ENCODE measurements around the gene SCAMP1.

Gene SCAMP1

DNA sequence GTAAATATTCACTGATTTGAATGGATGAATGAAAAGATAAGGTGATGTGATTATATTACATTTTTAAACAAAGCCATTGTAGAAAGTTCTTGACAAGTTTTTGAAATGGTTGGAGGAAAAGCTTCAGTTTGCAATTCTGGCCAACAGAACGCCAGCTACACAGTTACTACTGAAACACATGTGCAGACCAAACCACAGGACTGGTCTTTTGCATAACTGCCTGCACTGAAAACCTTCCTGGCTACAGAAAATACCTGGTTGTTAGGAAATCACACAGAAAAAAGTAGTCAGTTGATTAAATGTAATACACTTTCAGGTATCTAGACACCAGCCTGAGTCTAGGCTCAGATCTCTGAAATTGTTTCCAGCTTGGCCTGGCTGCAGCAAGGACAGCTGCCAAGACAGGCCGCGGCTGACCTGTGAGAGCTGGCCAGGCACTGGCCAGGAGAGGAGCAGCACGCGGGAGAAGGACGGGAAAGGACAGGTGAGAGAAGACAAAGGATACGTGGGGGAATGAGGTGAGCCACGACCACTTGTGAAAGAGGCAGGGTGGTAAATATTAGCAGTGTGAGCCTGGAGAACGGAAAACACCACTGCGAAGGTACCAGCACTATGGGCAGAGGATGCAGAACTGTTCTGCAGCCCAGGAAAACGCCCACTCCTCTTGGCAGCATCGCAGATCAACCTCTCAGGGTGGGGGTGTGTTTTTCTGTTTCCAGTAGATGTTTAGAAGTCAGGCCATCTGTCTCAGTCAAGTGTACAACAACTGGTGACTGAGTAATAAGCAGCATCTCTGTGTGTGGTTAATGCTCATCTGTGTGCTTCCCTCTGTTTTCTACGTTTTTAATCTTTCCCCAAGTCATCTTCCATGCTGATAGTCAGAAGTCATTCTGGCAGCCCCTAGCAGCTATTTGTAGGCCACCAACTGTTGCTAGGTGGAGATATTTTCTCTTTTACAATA is 137.4 kb downstream of the SCAMP1 start:
- DNase-seq: no peak

DNA sequence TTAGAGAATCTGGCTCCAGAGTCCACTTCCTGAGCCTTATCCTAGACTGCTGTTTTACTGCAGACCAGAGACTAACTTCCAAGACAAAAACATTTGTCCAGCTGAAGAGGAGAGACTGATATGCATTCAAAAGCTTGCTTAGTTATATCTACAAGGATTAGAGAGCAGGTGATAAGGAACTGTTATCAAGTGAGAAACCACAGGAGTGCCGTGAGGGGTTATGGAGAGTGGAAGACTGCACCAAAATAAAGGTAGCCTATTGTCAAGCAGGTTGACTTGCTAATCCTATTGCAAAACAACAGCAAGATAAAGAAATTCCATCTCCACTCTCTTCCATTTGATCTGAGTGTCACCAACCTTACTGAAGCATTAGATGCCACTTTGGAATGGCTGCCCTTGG is 139.1 kb downstream of the SCAMP1 start:
- DNase-seq: no peak

DNA sequence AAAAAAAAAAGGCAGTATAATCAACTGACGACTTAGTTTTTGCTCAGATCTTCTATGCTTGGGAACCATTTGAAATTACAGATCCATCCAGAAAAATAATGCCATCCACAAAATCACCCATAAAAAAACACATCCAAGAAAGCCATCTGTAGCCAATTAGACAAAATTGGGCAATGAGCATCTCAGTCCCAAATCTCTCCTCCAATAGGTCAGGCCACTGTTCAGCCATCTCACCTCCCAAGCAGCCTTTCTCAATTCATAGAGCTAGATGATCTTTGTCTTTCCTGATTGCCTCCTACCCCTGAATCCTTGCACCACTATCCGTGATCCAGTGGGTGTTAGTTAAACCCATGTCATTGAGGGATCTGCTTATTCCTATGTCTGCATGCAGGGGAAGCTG is 139.6 kb downstream of the SCAMP1 start:
- DNase-seq: no peak

DNA sequence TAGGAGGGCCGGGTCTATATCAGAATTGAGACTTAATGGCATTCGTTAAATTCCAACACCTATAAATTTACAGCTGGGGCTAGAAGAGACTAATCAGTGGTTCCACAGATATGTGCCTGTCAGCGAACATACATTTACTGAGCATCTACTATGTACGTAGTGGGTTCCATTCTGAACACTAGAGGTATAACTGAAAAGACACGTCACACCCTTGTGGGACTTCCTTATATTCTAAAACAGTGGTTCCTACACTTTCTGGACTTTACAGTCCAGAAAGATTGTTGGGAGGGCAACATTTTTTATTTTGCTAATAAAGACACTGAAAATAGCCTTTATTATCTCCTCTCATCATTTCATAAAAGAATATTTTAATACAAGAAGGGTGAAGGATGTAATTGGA is 140.5 kb downstream of the SCAMP1 start:
- no peak for DNase-seq

DNA sequence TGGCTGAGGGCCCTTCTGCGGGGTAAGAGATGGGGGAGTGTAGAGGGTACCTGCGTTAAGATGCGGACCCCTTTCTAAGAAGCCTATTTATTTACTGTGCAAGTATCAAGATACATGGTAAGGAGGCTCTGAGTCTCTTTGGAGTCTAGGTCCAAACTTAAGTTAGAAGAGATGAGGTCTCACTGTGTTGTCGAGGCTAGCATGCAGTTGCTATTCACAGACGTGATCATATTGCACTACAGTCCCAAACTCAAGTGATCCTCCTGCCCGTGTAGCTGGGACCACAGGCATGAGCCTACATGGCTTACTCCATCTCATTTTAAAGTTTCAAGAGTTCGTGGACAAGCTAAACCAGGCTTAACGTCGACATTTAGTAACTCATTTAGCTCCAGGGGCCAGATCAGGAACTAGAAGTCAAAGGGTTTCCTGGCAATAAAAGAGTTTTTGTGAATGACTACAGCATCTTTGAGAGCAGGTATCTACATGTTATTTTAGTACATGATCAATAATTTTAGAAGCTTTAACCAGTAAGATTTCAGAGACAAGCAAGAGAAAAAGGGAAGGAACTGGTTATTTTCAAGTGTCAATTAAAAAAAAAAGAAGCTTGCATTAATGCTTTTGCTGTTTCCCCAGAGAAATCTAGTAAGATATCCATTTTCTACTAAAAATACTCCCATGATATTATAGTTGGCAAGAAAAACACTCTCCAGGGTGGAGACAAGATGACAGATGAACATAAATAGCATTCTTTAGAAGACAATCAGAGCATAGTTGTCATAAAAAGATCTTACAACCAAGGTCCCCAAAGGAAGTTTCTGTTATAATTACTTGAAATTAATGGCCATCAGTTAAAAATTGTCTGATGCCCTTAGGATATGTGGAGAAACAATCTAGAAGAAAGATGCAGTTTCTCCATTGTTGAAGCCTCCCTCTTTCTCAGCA is 141.3 kb downstream of the SCAMP1 start:
- no peak for DNase-seq

DNA sequence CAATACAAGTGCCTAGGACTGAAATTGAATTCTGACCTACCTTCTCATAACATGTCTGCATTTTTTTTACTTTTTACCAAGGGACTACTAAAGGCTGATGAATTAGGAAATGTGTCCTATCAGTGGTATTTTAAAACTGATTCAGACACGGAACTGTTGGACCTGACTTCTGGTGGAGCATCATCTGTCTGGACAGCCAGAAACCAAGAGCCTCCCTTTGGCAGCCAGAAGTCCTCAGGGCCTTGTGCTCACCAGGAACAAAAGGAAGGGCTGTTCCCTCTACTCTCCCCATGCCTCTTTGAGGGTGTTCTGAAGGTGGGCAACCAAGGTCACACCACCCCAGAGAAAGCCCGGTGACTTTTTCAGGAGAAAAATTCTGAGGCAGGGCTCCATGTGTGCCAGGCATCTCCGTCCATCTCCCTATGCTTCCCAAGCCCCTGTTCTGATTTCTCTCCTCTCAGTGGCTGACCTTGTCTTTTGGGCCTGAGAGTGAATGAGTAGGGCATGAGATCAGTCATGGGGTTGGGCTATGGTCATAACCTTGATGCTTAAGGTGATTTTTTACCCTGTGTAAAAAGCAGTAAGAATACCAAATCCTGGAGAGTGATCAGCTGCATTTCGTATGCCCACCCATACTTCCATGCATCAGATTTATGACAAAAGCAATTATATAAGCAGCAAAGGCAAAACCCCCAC is 143.7 kb downstream of the SCAMP1 start:
- no peak for DNase-seq

DNA sequence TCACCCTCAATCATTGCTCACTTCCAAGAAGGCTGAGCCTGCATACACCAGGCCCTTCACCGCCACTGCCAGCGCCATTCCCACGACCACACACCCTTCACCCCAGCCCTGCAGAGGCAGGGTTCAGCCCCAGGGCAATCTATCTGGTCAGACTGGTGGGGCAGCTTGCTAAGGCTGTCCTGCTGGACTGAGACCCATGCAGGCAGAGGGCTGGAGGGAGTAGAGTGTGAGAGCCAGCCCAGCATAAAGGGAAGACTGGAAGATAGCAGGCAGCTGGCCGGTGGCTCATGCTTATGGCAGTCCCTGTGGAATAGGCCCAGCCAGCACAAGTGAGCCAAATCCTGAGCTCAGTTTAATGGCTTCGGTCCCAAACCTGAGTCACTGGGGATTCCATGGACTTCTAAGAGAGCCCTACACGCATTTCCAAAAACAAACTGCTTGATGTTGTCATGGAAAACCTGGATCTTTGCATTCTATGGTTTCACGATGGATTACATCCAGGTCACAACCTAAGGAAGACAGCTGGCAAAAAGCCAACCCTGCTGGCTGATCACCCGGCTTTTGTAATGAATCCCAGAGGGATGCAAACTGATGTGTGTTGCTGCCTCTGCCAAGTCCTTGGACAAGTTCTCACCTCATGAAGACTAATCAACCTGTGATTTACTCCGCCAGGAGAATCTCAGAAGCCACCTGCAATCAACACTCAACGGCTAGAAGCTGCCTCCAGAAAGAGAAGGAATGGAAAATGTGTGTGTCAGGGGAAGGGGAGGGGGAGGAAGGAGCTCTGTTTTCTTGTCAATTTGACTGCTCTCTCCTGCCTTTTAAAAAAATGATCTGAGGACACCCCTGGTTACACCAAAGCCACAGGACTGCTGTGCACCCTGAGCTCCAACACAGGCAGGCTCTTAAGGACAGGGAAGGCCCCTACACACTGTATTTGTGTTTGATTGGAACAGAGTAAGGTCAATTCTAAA is 144.6 kb downstream of the SCAMP1 start:
- DNase-seq: no peak

DNA sequence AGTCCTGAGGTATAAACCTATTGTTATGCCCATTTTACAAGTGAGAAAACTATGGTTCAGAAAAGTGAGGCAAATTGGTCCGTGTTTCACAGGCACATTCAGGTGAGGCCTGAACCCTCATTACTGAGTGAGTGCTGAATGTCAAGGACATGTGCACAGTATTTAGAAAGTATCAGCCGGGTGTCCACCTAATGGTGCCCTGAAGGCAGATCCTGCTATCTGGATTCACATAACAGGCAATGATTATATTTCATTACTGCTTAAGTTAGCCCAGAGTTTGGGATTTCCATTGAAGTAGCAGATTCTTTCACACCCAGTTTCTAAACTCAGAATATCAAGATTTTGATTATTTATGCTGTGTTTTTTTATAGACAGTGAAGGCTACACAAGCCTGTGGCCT is 145.4 kb downstream of the SCAMP1 start:
- DNase-seq: no peak

DNA sequence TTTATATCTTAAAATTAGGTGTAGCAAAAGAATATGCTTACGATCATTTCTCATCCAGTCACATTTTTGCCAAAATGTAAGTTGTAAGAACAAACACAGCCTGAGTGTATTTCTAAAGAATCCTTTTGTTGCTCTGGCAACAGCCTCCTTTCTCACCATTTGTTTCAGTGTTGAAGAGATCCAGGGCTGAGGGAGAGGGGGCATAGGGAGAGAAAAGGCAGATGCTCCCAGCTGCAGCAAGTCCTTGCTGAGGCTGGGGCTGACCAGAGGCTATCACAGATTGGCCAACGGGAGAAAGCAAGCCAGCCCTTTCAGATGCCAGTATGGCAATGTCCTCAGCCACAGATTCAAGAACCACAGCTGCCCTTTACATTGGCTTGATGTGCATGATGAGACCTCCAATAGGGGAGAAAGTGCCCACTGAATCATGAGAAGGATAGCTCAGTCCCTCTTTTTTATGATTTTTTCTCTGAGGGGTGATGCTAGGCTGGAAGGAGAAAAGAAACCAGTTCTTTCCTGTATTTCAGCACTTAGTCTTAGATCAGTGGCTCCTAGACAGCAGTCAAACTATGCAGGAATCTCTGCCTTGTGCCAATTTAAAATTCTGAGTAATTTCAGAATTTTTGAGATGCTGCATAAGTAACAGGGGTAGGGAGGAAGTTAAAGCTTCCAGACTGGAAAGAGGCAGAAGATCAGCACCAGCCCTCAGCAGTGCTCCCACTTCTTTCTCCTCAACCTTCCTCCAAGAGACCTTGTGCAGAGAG is 146.0 kb downstream of the SCAMP1 start:
- DNase-seq: no peak

DNA sequence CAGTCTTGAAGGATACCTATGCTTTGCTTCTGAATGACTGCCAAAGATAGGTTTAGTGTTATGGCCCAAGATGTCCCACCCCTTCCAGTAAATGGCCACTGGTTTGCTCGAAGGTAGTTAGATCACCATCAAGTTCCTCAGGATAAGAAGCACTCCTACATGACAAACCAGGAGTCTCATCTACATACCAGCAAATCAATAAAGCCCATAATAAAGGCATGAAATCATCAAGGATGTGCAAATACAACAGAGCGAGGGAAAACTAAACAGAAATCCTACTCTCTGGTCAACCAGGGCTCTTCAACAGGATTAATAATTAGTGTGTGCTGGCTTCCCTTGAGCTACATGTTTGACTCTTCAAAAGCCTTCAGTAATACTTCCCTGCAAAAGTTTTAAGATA is 147.1 kb downstream of the SCAMP1 start:
- DNase-seq: no peak

DNA sequence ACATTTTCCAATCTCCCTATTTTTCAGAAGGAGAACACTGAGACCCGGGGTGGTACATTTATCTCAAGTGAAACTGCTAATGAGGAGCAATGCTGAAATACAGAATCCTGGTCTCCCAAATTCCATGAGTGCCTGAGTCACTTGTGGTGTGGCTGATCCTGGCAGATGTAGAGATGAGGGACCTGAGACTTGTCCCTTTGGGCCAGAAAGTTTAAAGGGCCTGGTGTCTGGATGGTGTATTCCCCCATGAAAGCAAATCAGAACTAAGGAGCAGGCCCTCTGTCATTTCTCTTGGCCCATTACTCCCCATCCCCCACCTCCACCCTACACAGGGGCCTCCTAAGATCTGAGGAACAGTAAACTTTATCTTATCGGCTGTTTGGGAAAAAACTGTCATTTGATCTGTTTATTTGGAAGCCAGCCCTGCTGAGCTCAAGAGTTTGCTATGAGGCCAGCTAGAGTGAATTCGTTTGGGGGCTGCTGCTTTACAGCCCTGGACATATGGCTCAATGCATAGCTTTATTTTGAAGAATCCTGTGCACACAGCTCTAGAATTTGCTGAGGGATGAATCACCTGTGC is 147.9 kb downstream of the SCAMP1 start:
- DNase-seq: no peak

DNA sequence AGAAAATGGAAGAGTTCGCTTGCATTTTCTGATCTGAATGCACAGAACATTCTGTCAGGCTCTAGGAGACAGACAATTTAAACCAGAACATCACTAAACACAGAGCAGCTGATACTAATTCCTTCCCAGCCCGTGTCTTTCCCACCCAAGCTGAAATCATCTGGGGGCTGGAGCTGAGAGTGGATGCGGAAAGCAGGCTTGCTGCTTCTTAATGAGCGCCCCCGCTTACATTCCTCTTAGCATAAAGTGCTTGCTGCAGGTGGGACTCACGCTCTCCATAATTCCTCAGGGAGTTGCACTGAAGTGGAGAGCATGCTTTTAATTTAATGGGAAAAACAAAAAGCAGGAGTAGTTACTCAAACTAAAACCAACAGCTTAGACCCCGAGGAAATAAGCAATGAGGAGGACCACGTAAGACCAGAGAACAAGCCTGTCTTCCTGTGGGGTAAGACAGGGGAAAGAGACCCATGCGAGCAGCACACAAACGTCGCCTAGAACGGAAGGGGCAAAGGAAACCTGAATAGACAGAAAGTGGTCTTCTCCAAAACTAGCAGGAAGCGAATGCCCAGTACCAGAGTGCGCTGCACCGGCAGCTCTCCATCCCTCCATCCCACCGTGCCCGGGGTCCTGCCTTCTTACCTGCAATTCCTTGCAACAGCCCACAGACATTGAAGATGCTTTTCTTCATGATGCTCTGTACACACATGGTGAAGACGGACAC is 148.9 kb downstream of the SCAMP1 start:
- DNase-seq: no peak

DNA sequence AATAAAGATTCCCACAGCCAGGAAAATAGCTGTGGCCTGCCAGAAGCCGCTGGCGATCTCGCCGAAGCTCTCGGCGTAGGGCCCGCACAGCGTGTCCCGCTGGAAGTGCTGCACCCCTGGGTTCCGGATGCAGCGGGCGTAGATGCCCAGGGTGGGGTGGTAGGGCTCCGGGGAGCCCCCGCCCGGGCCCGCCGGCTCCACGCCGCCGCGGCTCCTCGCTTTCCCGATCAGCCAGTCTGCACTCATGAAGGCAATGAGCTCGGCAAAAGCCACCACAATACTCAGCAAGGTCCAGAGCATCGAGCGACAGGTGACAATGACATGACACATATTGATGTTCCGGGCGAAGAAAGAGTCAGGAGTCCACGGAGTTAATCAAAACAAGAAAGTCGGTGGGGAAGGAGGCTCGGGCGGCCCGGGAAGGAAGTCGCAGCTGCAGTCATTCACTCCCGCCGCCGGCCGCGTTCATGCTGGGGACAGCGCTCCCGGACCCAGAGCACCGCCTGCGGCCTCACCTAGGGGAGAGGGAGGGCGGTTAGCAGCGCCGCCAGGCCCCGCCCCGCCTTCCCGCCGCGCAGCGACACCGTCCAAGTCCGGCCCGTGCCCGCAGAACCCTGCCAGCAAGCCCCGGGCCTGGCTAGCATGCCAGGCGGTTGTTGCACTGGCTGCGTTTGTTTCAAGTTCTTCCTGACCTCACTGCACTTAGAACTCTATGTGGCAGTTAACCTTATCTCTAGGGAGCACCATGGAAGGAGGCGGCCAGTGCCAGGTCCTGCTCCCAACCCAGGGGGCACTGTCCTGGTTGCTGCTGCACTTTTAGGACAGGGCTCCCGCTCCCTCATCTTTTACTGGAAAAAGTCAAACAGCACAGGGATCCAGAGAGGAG is 149.7 kb downstream of the SCAMP1 start:
- DNase-seq: peak; percentile 35

DNA sequence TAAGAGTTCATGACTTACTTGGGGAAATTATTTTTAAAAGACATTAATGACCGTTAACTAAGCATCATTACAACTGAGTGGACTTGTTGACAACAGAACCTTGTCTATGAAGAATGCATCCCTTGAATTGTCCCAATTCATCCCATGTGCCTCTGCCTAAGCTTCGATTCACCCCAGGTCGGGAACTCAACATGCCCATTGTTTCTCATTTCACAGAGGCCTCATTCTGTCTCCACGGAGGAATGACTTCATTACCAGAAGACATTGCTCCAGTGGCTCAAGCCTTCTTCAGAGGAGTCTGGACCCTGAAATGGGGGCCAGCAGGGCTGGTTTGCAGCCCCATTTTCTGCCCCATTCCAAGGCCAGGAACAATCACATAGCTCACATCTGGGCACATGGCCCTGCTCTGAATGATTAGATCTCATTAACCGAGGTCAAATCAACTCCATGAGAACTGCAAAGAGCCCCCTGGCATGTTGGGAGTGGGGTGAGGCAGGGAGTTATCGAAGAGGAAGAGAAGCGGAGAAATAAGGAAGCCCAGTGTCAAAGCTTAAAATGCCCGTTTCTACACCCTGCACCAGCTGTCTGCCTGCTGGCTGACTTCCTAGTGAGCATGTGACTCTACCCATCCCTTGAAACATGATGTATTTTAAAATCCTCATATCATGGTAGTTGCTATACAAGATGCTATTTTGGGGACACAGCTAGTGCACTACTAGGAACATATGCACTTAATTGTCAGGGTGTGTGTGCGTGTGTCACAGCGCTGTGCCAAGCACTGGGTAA is 150.9 kb downstream of the SCAMP1 start:
- no peak for DNase-seq

DNA sequence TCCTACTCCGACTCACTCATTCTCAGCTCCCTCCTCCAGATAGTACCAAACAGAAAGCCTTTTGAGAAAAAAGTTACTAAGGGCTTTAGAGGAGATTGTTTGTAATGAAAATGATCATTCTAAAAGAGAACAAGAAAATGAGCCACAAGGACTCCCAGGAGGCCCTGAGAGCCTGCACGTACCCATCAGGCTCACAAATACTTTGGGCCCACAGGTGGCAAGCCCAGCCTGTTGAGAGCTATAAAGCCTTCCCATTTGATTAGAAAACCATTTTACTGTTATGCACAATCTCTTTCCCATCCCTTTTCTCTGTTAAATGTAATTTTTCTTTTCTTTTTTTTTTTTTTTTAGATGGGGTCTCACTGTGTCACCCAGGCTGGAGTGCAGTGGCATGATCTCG is 152.0 kb downstream of the SCAMP1 start:
- no peak for DNase-seq

DNA sequence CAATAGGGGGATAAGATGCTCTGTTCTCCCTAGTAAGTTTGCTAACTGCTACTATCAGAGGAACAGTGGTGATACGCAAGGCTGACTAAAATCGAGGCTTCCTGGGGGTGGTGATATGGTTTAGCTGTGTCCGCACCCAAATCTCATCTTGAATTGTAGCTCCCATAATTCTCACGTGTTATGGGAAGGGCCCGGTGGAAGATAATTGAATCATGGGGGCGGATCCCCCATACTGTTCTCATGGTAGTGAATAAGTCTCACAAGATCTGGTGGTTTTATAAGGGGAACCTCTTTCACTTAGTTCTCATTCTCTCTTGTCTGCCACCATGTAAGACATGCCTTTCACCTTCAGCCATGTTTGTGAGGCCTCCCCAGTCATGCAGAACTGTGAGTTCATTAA is 153.0 kb downstream of the SCAMP1 start:
- DNase-seq: no peak

DNA sequence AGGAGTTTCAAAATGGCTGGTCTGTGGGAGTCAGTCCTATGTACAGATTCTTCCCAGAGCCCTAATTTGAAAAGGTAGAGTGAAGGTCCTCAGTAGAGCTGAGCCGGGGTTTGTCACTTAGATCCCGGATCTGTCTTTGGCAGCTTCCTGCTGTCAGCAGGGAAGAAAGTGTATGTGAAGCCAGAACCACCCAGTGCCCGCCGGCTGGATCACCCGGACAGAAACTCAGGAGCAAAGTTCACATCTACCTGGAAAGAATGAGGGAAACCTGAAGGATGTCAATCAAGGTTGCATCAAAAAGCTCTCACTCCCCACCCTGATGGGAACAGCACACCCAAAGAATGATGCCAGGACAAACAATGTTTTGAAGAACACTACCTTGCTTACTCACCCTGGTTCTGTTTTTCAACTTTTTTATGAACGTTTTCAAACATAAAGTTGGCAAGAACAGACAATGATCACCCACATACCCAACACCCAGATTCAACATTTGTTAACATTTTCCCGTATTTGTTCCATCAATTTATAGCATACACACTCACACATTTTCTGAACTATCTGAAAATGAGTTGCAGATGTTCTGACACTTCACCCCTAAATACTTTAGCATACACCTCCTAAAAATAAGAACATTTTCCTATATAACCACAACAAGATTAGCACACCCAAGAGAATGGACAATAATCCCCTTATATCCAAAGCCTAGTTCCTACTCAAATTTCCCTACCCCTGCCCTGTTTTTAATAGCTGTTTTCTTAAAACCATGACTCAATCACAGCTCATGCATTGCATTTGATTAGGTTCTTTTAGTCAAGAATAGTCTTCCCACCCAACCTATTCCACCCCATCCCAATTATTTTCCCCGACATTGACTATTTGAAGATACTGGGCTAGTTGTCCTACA is 154.3 kb downstream of the SCAMP1 start:
- DNase-seq: no peak

Measured in 8988T (cell line).